ENCODE results near the gene NECTIN2. TPM values are rescaled to one million over a fixed set of nuclear protein-coding genes. Genes with fewer than 3 reads are reported as not detected.
A peak's percentile ranks its signal among the peaks of the same experiment; 100 is the strongest.

The NECTIN2 gene
- total and polyA plus RNA-seq, 4 donors: 76.9 to 117 (median 94.0) TPM

- no peaks in the 10 kb centered on the region for H3K27me3 ChIP-seq (ENCODE audit: control insufficient read depth in 3 of 3, insufficient read depth in 3 of 3, low read length in 2 of 3)
- peak overlapping the region in 1 of 2 donors; percentile 43 for H3K27ac ChIP-seq (ENCODE audit: low read depth in 1 of 2, low read length in 1 of 2)
- peaks cover 0 to 23% (median 10%) of the 10 kb centered on the region in 5 donors for H3K4me1 ChIP-seq (ENCODE audit: control insufficient read depth in 5 of 5, insufficient read depth in 5 of 5, low read length in 5 of 5)
- H3K9ac ChIP-seq (ENCODE audit: insufficient read depth in 1 of 2, low read length in 2 of 2): no peak overlapping the region
- peaks cover 0 to 5% (median 0%) of the 10 kb centered on the region in 4 donors for H3K36me3 ChIP-seq (ENCODE audit: control insufficient read depth in 4 of 4, insufficient read depth in 4 of 4, low read length in 4 of 4)
- H3K4me3 ChIP-seq: no peak overlapping the region
- 74 to 76% methylated on average over 8 of the region's 8 CpGs for WGBS, 2 donors
- ATAC-seq (ENCODE audit: insufficient read depth, low FRiP score) (no peak), DNase-seq (no peak)
- TF ChIP-seq CTCF (IDR thresholded peaks at IDR 0.05; ENCODE audit: control extremely low read depth, extremely low read depth): no peak
- H3K9me3 ChIP-seq (ENCODE audit: control insufficient read depth in 4 of 4, insufficient read depth in 3 of 4, low read length in 3 of 4): no peaks in the 10 kb centered on the region
These were observed 4.6 kb downstream of the NECTIN2 start for GRCh38 chr19:44850641-44851109.

- ATAC-seq (ENCODE audit: insufficient read depth, low FRiP score) (no peak), DNase-seq (no peak)
- no peak overlapping the region for H3K27ac ChIP-seq (ENCODE audit: low read depth in 1 of 2, low read length in 1 of 2)
- H3K9ac ChIP-seq (ENCODE audit: insufficient read depth in 1 of 2, low read length in 2 of 2): no peak overlapping the region
- TF ChIP-seq CTCF (IDR thresholded peaks at IDR 0.05; ENCODE audit: control extremely low read depth, extremely low read depth): no peak
- peaks cover 0 to 5% (median 0%) of the 10 kb centered on the region in 4 donors for H3K36me3 ChIP-seq (ENCODE audit: control insufficient read depth in 4 of 4, insufficient read depth in 4 of 4, low read length in 4 of 4)
- H3K9me3 ChIP-seq (ENCODE audit: control insufficient read depth in 4 of 4, insufficient read depth in 3 of 4, low read length in 3 of 4): no peaks in the 10 kb centered on the region
- no peak overlapping the region for H3K4me3 ChIP-seq
- WGBS, 2 donors: 36 to 54% methylated on average over 2 of the region's 2 CpGs
- H3K4me1 ChIP-seq (ENCODE audit: control insufficient read depth in 5 of 5, insufficient read depth in 5 of 5, low read length in 5 of 5): peaks cover 0 to 23% (median 12%) of the 10 kb centered on the region in 5 donors
- no peaks in the 10 kb centered on the region for H3K27me3 ChIP-seq (ENCODE audit: control insufficient read depth in 3 of 3, insufficient read depth in 3 of 3, low read length in 2 of 3)
These were observed 5.3 kb downstream of the NECTIN2 start for GRCh38 chr19:44851427-44851826.

- Histone ChIP-seq H3K36me3 (ENCODE audit: control insufficient read depth in 4 of 4, insufficient read depth in 4 of 4, low read length in 4 of 4) (peaks cover 0 to 7% (median 3%) of the 10 kb centered on the region in 4 donors), H3K4me1 (ENCODE audit: control insufficient read depth in 5 of 5, insufficient read depth in 5 of 5, low read length in 5 of 5) (peaks cover 0 to 16% (median 0%) of the 10 kb centered on the region in 5 donors), H3K4me3 (no peak overlapping the region), H3K27me3 (ENCODE audit: control insufficient read depth in 3 of 3, insufficient read depth in 3 of 3, low read length in 2 of 3) (no peaks in the 10 kb centered on the region), H3K27ac (ENCODE audit: low read depth in 1 of 2, low read length in 1 of 2) (peak overlapping the region in 1 of 2 donors; percentile 8), H3K9ac (ENCODE audit: insufficient read depth in 1 of 2, low read length in 2 of 2) (no peak overlapping the region), H3K9me3 (ENCODE audit: control insufficient read depth in 4 of 4, insufficient read depth in 3 of 4, low read length in 3 of 4) (no peaks in the 10 kb centered on the region)
- ATAC-seq (ENCODE audit: insufficient read depth, low FRiP score) (no peak), DNase-seq (no peak)
- TF ChIP-seq CTCF (IDR thresholded peaks at IDR 0.05; ENCODE audit: control extremely low read depth, extremely low read depth): no peak
- WGBS, 2 donors: 91 to 94% methylated on average over 1 of the region's 1 CpG
These were observed 9.5 kb downstream of the NECTIN2 start for GRCh38 chr19:44855606-44856005.
